ENCODE measurements around the gene PPFIA4. TPM values are rescaled to one million over a fixed set of nuclear protein-coding genes. Genes with fewer than 3 reads are reported as not detected.

The PPFIA4 gene
- total RNA-seq, 1 experiment from 2014 or later, result 21.1 TPM

DNA sequence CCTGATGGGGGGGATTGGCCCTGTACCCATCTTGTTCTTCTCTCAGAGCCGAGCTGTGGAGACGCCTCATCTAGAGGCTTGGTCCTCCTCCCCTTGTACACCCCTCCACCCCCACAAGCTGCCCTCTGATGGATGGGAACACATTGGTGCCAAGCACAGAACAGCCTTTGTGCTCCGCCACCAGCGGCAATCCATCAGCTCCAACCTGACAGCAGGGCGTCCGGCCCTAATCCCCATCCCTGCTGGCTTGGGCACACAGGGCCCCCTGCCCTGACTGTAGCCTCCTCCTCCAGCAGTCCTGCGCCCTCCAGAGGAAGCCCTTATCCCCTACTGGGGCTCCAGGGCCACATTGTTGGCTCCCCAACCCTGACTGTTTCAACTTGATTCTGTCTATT lies 63.4 kb downstream of the PPFIA4 start (continued):
- TF ChIP-seq ZNF532 (CRISPR knock-in tag; IDR thresholded peaks at IDR 0.05; ENCODE audit: borderline replicate concordance) (no peak), GRHL2 (CRISPR knock-in tag; IDR thresholded peaks at IDR 0.05; ENCODE audit: insufficient replicate concordance, severe bottlenecking) (no peak), NFATC4 (CRISPR knock-in tag; IDR thresholded peaks at IDR 0.05) (no peak), ZNF263 (CRISPR knock-in tag; IDR thresholded peaks at IDR 0.05; ENCODE audit: low read depth) (no peak), ATF2 (CRISPR knock-in tag; IDR thresholded peaks at IDR 0.05; ENCODE audit: borderline replicate concordance, low read depth) (no peak), CREB1 (CRISPR knock-in tag; IDR thresholded peaks at IDR 0.05) (no peak)
- TF ChIP-seq, protein P1, sequence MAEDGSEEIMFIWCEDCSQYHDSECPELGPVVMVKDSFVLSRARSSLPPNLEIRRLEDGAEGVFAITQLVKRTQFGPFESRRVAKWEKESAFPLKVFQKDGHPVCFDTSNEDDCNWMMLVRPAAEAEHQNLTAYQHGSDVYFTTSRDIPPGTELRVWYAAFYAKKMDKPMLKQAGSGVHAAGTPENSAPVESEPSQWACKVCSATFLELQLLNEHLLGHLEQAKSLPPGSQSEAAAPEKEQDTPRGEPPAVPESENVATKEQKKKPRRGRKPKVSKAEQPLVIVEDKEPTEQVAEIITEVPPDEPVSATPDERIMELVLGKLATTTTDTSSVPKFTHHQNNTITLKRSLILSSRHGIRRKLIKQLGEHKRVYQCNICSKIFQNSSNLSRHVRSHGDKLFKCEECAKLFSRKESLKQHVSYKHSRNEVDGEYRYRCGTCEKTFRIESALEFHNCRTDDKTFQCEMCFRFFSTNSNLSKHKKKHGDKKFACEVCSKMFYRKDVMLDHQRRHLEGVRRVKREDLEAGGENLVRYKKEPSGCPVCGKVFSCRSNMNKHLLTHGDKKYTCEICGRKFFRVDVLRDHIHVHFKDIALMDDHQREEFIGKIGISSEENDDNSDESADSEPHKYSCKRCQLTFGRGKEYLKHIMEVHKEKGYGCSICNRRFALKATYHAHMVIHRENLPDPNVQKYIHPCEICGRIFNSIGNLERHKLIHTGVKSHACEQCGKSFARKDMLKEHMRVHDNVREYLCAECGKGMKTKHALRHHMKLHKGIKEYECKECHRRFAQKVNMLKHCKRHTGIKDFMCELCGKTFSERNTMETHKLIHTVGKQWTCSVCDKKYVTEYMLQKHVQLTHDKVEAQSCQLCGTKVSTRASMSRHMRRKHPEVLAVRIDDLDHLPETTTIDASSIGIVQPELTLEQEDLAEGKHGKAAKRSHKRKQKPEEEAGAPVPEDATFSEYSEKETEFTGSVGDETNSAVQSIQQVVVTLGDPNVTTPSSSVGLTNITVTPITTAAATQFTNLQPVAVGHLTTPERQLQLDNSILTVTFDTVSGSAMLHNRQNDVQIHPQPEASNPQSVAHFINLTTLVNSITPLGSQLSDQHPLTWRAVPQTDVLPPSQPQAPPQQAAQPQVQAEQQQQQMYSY (CRISPR knock-in tag; IDR thresholded peaks at IDR 0.05), result no peak

- POLR2A ChIA-PET, result no interaction called here
- ATAC-seq, result no peak
- CTCF ChIA-PET, result interaction anchor here (0.7 to 2.6 kb wide), 3 partner anchors 50 to 199 kb away, joined by 4 to 9 read pairs (median 7); no protein-coding TSS in a partner anchor
- H3K27ac Mint-ChIP-seq, result no peak overlapping the region; the same call in 1 of the 2 replicates
- H3K27me3 Mint-ChIP-seq (ENCODE audit: low read depth), result peaks cover 2% of the 10 kb centered on the region; the same call in 1 of the 2 replicates
- H3K4me1 Mint-ChIP-seq, result peaks cover 14% of the 10 kb centered on the region
- DNase-seq (ENCODE audit: low spot score), result no peak
- peaks cover 21% of the 10 kb centered on the region for H3K9me3 Mint-ChIP-seq
- H3K4me3 Mint-ChIP-seq, result no peak overlapping the region
- peaks cover 14% of the 10 kb centered on the region for H3K36me3 Mint-ChIP-seq
- TF ChIP-seq, protein P2, sequence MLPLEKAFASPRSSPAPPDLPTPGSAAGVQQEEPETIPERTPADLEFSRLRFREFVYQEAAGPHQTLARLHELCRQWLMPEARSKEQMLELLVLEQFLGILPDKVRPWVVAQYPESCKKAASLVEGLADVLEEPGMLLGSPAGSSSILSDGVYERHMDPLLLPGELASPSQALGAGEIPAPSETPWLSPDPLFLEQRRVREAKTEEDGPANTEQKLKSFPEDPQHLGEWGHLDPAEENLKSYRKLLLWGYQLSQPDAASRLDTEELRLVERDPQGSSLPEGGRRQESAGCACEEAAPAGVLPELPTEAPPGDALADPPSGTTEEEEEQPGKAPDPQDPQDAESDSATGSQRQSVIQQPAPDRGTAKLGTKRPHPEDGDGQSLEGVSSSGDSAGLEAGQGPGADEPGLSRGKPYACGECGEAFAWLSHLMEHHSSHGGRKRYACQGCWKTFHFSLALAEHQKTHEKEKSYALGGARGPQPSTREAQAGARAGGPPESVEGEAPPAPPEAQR (CRISPR knock-in tag; IDR thresholded peaks at IDR 0.05), result no peak
- no peak for TF ChIP-seq MYBL2 (CRISPR knock-in tag; IDR thresholded peaks at IDR 0.05)
- no peak for TF ChIP-seq CTCF (IDR thresholded peaks at IDR 0.05)
- TF ChIP-seq ZNF396 (CRISPR knock-in tag; IDR thresholded peaks at IDR 0.05; ENCODE audit: borderline replicate concordance), result no peak
- TF ChIP-seq OVOL2 (CRISPR knock-in tag; IDR thresholded peaks at IDR 0.05; ENCODE audit: borderline replicate concordance), result no peak
- no peak for TF ChIP-seq CREB1 (CRISPR knock-in tag; IDR thresholded peaks at IDR 0.05)
- no peak for TF ChIP-seq ZNF425 (CRISPR knock-in tag; conservative IDR thresholded peaks at IDR 0.05)
- no peak for TF ChIP-seq KAT7 (CRISPR knock-in tag; IDR thresholded peaks at IDR 0.05; ENCODE audit: borderline replicate concordance)
Observed at GRCh38 chr1:203090421-203091198, 64.3 kb downstream of the PPFIA4 start.
